GM12878 (cell line): Measurements from ENCODE around the gene TRIM39. TPM values are rescaled to one million over a fixed set of nuclear protein-coding genes. Genes with fewer than 3 reads are reported as not detected.

Source experiments
- ATAC-seq: fragments of 200-7000 bp; cut with Tn5 transposase; 3 replicates; pipeline ENCODE4 v1.9.1; 2020; ENCODE audit warnings: mild to moderate bottlenecking, moderate library complexity
- BruUV-seq: library from RNA; stranded (reverse); fragments of 400-500 nt; replicated peaks from 2 replicates; lab custom pipeline; 2021; lab: Mats Ljungman, UMichigan
- CTCF ChIA-PET: fragments of 300-600 bp; sonication (Branson Sonifier 250); formaldehyde crosslinking; extraction: SDS; loops from one replicate; lab custom pipeline; 2021; ENCODE audit warnings: inconsistent platforms; lab: Yijun Ruan, JAX
- POLR2A ChIA-PET: fragments of 350-600 bp; formaldehyde crosslinking; extraction: SDS; loops from one replicate; lab custom pipeline; 2021; ENCODE audit warnings: inconsistent platforms; lab: Charles Lee
- RAD21 ChIA-PET: fragments of 300-600 bp; sonication (Branson Sonifier 250); formaldehyde crosslinking; loops from one replicate; lab custom pipeline; 2023; ENCODE audit warnings: antibody characterized with exemption; ENCODE audit not compliant: unreplicated experiment; lab: Charles Lee
- SMC1A ChIA-PET: fragments of 300-600 bp; sonication (Branson Sonifier 250); formaldehyde crosslinking; loops from one replicate; lab custom pipeline; 2023; ENCODE audit not compliant: unreplicated experiment, uncharacterized antibody; lab: Charles Lee
- DNase-seq: peaks from one replicate; pipeline ENCODE4 v3.0.0-alpha.2; 2011; ENCODE audit warnings: low read depth, low spot score
- FAIRE-seq: peaks from 3 replicates; lab custom pipeline; 2011; peaks lifted over from hg19 to GRCh38; lab: Jason Lieb, UNC
- H2AFZ ChIP-seq: 2 replicates; pipeline ENCODE4 v1.6.0; 2011; ENCODE audit warnings: low read depth, low read length, control low read depth; ENCODE audit not compliant: control insufficient read depth
- H3K27ac ChIP-seq: 2 replicates; pipeline ENCODE4 v1.5.1; 2011; ENCODE audit warnings: control low read depth; ENCODE audit not compliant: control insufficient read depth, insufficient read depth
- H3K27me3 ChIP-seq, 2 experiments: replicated peaks in 1 of 2; 2 replicates each; pipeline versions ENCODE4 v1.6.0 to v1.6.1; 2011; ENCODE audit warnings: low read length in 1 of 2; ENCODE audit not compliant: control insufficient read depth in 2 of 2, insufficient read depth in 2 of 2
- H3K36me3 ChIP-seq, 2 experiments: 2 replicates each; pipeline ENCODE4 v1.5.1; 2011; ENCODE audit warnings: low read length in 1 of 2; ENCODE audit not compliant: control insufficient read depth in 2 of 2, insufficient read depth in 2 of 2
- H3K4me1 ChIP-seq: 2 replicates; pipeline ENCODE4 v1.6.1; 2011; ENCODE audit warnings: mild to moderate bottlenecking, low read length, moderate library complexity, mixed read lengths; ENCODE audit not compliant: control insufficient read depth, insufficient read depth
- H3K4me2 ChIP-seq: 2 replicates; pipeline ENCODE4 v1.6.0; 2011; ENCODE audit warnings: control low read depth; ENCODE audit not compliant: control insufficient read depth, insufficient read depth
- H3K4me3 ChIP-seq: fragments of 200-600 bp; sonication (generic); 2 replicates; pipeline ENCODE4 v1.5.1; 2016
- H3K79me2 ChIP-seq: 2 replicates; pipeline ENCODE4 v1.6.0; 2011; ENCODE audit warnings: low read length; ENCODE audit not compliant: control insufficient read depth, insufficient read depth
- H3K9ac ChIP-seq: 2 replicates; pipeline ENCODE4 v1.8.0; 2011; ENCODE audit warnings: low read length, control low read depth, mixed read lengths; ENCODE audit not compliant: control insufficient read depth, insufficient read depth
- H3K9me3 ChIP-seq: replicated peaks from 3 replicates; pipeline ENCODE4 v1.5.1; 2011; ENCODE audit warnings: mild to moderate bottlenecking, low read length; ENCODE audit not compliant: control insufficient read depth, insufficient read depth
- H4K20me1 ChIP-seq: 2 replicates; pipeline ENCODE4 v1.6.0; 2011; ENCODE audit not compliant: control insufficient read depth, insufficient read depth
- CBFB ChIP-seq: IDR thresholded peaks from 2 replicates; pipeline ENCODE4 v1.6.1; 2016; ENCODE audit warnings: antibody characterized with exemption, low read depth
- CBX5 ChIP-seq: sonication (generic); IDR thresholded peaks from 2 replicates; pipeline ENCODE4 v1.6.1; 2016; ENCODE audit warnings: low read depth, moderate library complexity, mild to moderate bottlenecking, inconsistent platforms
- DPF2 ChIP-seq: fragments of 450-650 bp; IDR thresholded peaks from 2 replicates; pipeline ENCODE4 v1.6.1; 2017; ENCODE audit warnings: mild to moderate bottlenecking
- ESRRA ChIP-seq: IDR thresholded peaks from 2 replicates; pipeline ENCODE4 v1.6.1; 2012; ENCODE audit warnings: mild to moderate bottlenecking, low read length, improper control_type of control experiment
- FOXK2 ChIP-seq: fragments of 450-650 bp; IDR thresholded peaks from 2 replicates; pipeline ENCODE4 v1.6.1; 2017; ENCODE audit warnings: mild to moderate bottlenecking, moderate library complexity
- FOXM1 ChIP-seq: IDR thresholded peaks from 2 replicates; pipeline ENCODE4 v1.6.1; 2012; ENCODE audit warnings: low read depth, mild to moderate bottlenecking, inconsistent platforms, low read length, moderate library complexity
- HCFC1 ChIP-seq: fragments of 150-350 bp; IDR thresholded peaks from 2 replicates; pipeline ENCODE4 v1.6.1; 2014; ENCODE audit warnings: low read length
- NBN ChIP-seq: fragments of 450-650 bp; IDR thresholded peaks from 2 replicates; pipeline ENCODE4 v1.6.1; 2016
- NFXL1 ChIP-seq: fragments of 450-650 bp; IDR thresholded peaks from 2 replicates; pipeline ENCODE4 v1.6.1; 2017; ENCODE audit warnings: antibody characterized with exemption, mild to moderate bottlenecking, borderline replicate concordance
- NFYA ChIP-seq: IDR thresholded peaks from 2 replicates; pipeline ENCODE4 v1.6.1; 2011; ENCODE audit warnings: low read depth, mild to moderate bottlenecking, low read length, improper control_type of control experiment, borderline replicate concordance
- NR2C1 ChIP-seq: fragments of 450-650 bp; IDR thresholded peaks from 2 replicates; pipeline ENCODE4 v1.6.1; 2017; ENCODE audit warnings: antibody characterized with exemption, mild to moderate bottlenecking, moderate library complexity
- NR2F1 ChIP-seq: fragments of 450-650 bp; conservative IDR thresholded peaks from 2 replicates; pipeline ENCODE4 v1.6.1; 2017; ENCODE audit warnings: mild to moderate bottlenecking
- NRF1 ChIP-seq: conservative IDR thresholded peaks from 2 replicates; pipeline ENCODE4 v1.6.1; 2011; ENCODE audit warnings: mild to moderate bottlenecking, low read depth, low read length, improper control_type of control experiment
- POLR2AphosphoS2 ChIP-seq: IDR thresholded peaks from 2 replicates; pipeline ENCODE4 v1.6.1; 2011; ENCODE audit warnings: low read depth, mild to moderate bottlenecking, low read length, improper control_type of control experiment, moderate library complexity
- POU2F2 ChIP-seq: IDR thresholded peaks from 3 replicates; pipeline ENCODE4 v1.6.1; 2011; ENCODE audit warnings: low read depth, mild to moderate bottlenecking, low read length, borderline replicate concordance
- RB1 ChIP-seq: fragments of 450-650 bp; formaldehyde crosslinking; IDR thresholded peaks from 2 replicates; pipeline ENCODE4 v1.6.1; 2017; ENCODE audit warnings: mild to moderate bottlenecking, borderline replicate concordance
- RELA ChIP-seq: fragments of 450-650 bp; IDR thresholded peaks from 2 replicates; pipeline ENCODE4 v1.8.0; 2014; ENCODE audit warnings: borderline replicate concordance; ENCODE audit not compliant: partially characterized antibody
- WRNIP1 ChIP-seq: IDR thresholded peaks from 2 replicates; pipeline ENCODE4 v1.6.1; 2011; ENCODE audit warnings: low read depth, low read length, improper control_type of control experiment, borderline replicate concordance
- ZNF384 ChIP-seq: IDR thresholded peaks from 2 replicates; pipeline ENCODE4 v1.6.1; 2012; ENCODE audit warnings: low read depth, mild to moderate bottlenecking, low read length, improper control_type of control experiment, borderline replicate concordance
- WGBS: methylation state at CpG from one replicate; pipeline ENCODE4 v1.1.6; 2016; ENCODE audit warnings: low lambda C conversion rate; ENCODE audit not compliant: insufficient replicate concordance, insufficient coverage; ENCODE audit errors: missing lambda C conversion rate; 5-methylcytosine and 5-hydroxymethylcytosine counted together
- in situ Hi-C: fragments of 300-500 bp; cut with MboI; formaldehyde crosslinking; loops from 9 replicates; pipeline ENCODE4 v1.14.3; 2018; ENCODE audit warnings: mixed read lengths
- intact Hi-C: fragments of 100-400 bp; cut with micrococcal nuclease; formaldehyde crosslinking; loops from one replicate; pipeline ENCODE4 v1.14.2; 2022; ENCODE audit not compliant: unreplicated experiment
- polyA plus RNA-seq, 11 experiments: library from polyadenylated mRNA; depleted of rRNA in 4 of 11; unstranded in 6 of 11; stranded (reverse) in 5 of 11; fragments of >200 nt; fragmentation: Nextera tagmentation in 4 of 11; fragmentation: Illumina TruSeq in 1 of 11; extraction: Ambion mirVana in 4 of 11; extraction: Trizol in 1 of 11; gene quantifications; 1 replicate in 1 of 11; 2 replicates in 10 of 11; pipeline versions ENCODE4 v1.2.1 to v1.2.3, GENCODE V29; 2011 to 2016; ENCODE audit warnings: inconsistent platforms in 2 of 11, missing spikeins in 2 of 11, low read depth in 1 of 11
- total RNA-seq, 4 experiments: library from RNA; depleted of rRNA in 3 of 4; stranded (reverse); fragments of >200 nt in 3 of 4; fragmentation: Illumina TruSeq in 1 of 4; extraction: Trizol in 1 of 4; gene quantifications; 2 replicates each; pipeline versions ENCODE4 v1.2.1 to v1.2.3, GENCODE V29; 2013 to 2021

TRIM39 gene
- total and polyA plus RNA-seq, 10 of the 15 experiments (the other 5 are each of a cell fraction or from before 2014, with no cell fraction given) = 3.0 to 11.9 (median 8.8) TPM

GRCh38 chr6:30312266-30312665 is 14.5 kb upstream of the TRIM39 start (continued):
- TF ChIP-seq RB1 = no peak
- TF ChIP-seq DPF2 = no peak
- no peak for TF ChIP-seq NRF1
- no peak for TF ChIP-seq POU2F2
- no peak for TF ChIP-seq ESRRA
- TF ChIP-seq NFYA = no peak
- TF ChIP-seq POLR2AphosphoS2 = no peak
- no peak for TF ChIP-seq ZNF384
- TF ChIP-seq FOXM1 = no peak
- TF ChIP-seq RELA = no peak

- ATAC-seq (no peak), FAIRE-seq (no peak)
- POLR2A ChIA-PET = interaction anchor here (1.1 to 2.4 kb wide), 2 partner anchors 12 to 100 kb away, joined by 3 to 14 read pairs; partner anchors contain the start of gene TRIM26
- peaks cover 12% of the 10 kb centered on the region for H3K79me2 ChIP-seq
- no peak overlapping the region for H3K9ac ChIP-seq
- CTCF ChIA-PET = interaction anchor here (1.1 to 2.0 kb wide), 2 partner anchors 94 kb away, joined by 3 to 6 read pairs; no protein-coding TSS in a partner anchor
- no peaks in the 10 kb centered on the region for H3K4me1 ChIP-seq
- no peaks in the 10 kb centered on the region for H4K20me1 ChIP-seq
- peaks cover 3 to 17% of the 10 kb centered on the region in 2 experiments for H3K36me3 ChIP-seq
- no peaks in the 10 kb centered on the region for H3K27me3 ChIP-seq
- no peak overlapping the region for H3K27ac ChIP-seq
- H3K4me2 ChIP-seq = no peak overlapping the region
- intact Hi-C loops = no loop called here
- no peak overlapping the region for H3K4me3 ChIP-seq
- TF ChIP-seq NBN (no peak), WRNIP1 (no peak), CBX5 (no peak), NFXL1 (no peak), CBFB (no peak), NR2C1 (no peak), HCFC1 (no peak), FOXK2 (no peak), NR2F1 (no peak)
- TF ChIP-seq, all 136 proteins: peak for 0
- 69% methylated on average over 1 of the region's 1 CpG for WGBS
- H2AFZ ChIP-seq = no peak overlapping the region
- H3K9me3 ChIP-seq = no peaks in the 10 kb centered on the region
- ChIA-PET RAD21 (no interaction called here), SMC1A (interaction anchor here (1.1 to 1.2 kb wide), 2 partner anchors 10 to 11 kb away, joined by 3 read pairs; no protein-coding TSS in a partner anchor)
- DNase-seq = no peak
- in situ Hi-C loops = no loop called here
- BruUV-seq = no TSS peak
Observed at GRCh38 chr6:30312676-30313321, 13.9 kb upstream of the TRIM39 start.
